Left lung (tissue), 10 donors: ENCODE measurements around the gene DPCD. TPM values are rescaled to one million over a fixed set of nuclear protein-coding genes. Genes with fewer than 3 reads are reported as not detected.

Source experiments
- ATAC-seq: fragments of 200-7000 bp; cut with Tn5 transposase; one replicate; pipeline ENCODE4 v1.9.1; 2020; ENCODE audit warnings: moderate library complexity
- DNase-seq, 4 donors: peaks; one replicate each; pipeline ENCODE4 v3.0.0-alpha.2; 2013 to 2020
- H3K27ac ChIP-seq, 2 donors: fragments of 200-600 bp; sonication (generic) in 1 of 2; one replicate each; pipeline versions ENCODE4 v1.5.0 to v1.8.0; 2020 to 2021
- H3K27me3 ChIP-seq, 2 donors: fragments of 200-600 bp; sonication (generic) in 1 of 2; one replicate each; pipeline versions ENCODE4 v1.5.0 to v1.8.0; 2020 to 2021
- H3K36me3 ChIP-seq, 2 donors: fragments of 200-600 bp; sonication (generic) in 1 of 2; one replicate each; pipeline versions ENCODE4 v1.5.0 to v1.8.0; 2020 to 2021
- H3K4me1 ChIP-seq, 2 donors: fragments of 200-600 bp; one replicate each; pipeline ENCODE4 v1.8.0; 2021
- H3K4me3 ChIP-seq, 2 donors: fragments of 200-600 bp; sonication (generic) in 1 of 2; one replicate each; pipeline versions ENCODE4 v1.5.0 to v1.8.0; 2020 to 2021; ENCODE audit warnings: mild to moderate bottlenecking in 1 of 2
- H3K9me3 ChIP-seq, 2 donors: fragments of 200-600 bp; sonication (generic) in 1 of 2; one replicate each; pipeline versions ENCODE4 v1.5.0 to v1.8.0; 2020 to 2021
- CTCF ChIP-seq, 2 donors: fragments of 200-600 bp; sonication (generic) in 1 of 2; IDR thresholded peaks; one replicate each; pipeline versions ENCODE4 v1.5.0 to v1.8.0; 2021; ENCODE audit warnings: antibody characterized with exemption in 2 of 2
- intact Hi-C, 2 donors: fragments of 100-400 bp; cut with DNase I; formaldehyde crosslinking; loops; one replicate each; pipeline versions ENCODE4 v1.11.2 to v1.14.2; 2022
- polyA plus RNA-seq, 6 donors: library from polyadenylated mRNA; unstranded; fragments of 120-200 nt; gene quantifications; one replicate each; pipeline ENCODE4 v1.2.1, GENCODE V29; 2013; ENCODE audit not compliant: insufficient read length in 6 of 6
- total RNA-seq, 2 donors: library from RNA; stranded (reverse); fragmentation: NEBNext Ultra II Directional; extraction: Animal tissue kit (Norgen Biotek cat#: 25700); gene quantifications; one replicate each; pipeline ENCODE4 v1.2.1, GENCODE V29; 2021
- donor health status: DM: no; HTN: yes; CAD: no.
- donor health status: DM: no; HTN: no; CAD: no.

The DPCD gene
- total and polyA plus RNA-seq, 8 donors = 13.5 to 36.1 (median 31.7) TPM

GRCh38 chr10:101564490-101564991 lies 23.6 kb upstream of the DPCD start:
- DNase-seq (no peak), ATAC-seq (no peak)
- no peak overlapping the region for H3K27ac ChIP-seq
- TF ChIP-seq CTCF (IDR thresholded peaks at IDR 0.05) = no peak
- no peaks in the 10 kb centered on the region for H3K36me3 ChIP-seq
- H3K4me1 ChIP-seq = peaks cover 2 to 9% of the 10 kb centered on the region in 2 donors
- H3K27me3 ChIP-seq = peaks cover 26 to 99% of the 10 kb centered on the region in 2 donors
- H3K9me3 ChIP-seq = no peaks in the 10 kb centered on the region
- H3K4me3 ChIP-seq = no peak overlapping the region
- intact Hi-C loops = no loop called here

DNA sequence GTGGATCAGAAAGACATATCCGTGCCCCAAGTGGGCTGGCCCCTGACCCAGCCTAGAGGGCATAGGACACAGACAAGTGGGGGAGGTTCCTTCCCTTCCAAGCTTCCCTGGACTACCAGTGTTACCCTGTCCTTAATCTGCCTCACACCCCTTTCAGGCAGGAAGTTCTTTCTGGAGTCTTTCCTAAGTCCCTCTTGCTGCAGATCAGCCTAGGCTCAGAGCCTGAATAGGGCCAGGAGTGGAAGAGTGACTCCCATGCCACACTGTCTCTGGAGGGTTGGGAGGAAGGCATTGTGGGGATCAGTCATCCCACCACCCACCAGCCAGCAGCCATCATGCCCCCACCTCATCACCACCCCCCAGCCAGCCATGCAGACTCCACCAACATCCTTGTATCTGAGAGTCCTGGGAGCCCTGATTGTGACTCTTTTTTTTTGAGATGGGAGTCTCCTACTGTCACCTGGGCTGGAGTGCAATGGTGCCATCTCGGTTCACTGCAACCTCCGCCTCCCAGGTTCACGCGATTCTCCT lies 22.7 kb upstream of the DPCD start:
- DNase-seq (no peak), ATAC-seq (no peak)
- Histone ChIP-seq H3K27me3 (peaks cover 31 to 98% of the 10 kb centered on the region in 2 donors), H3K4me1 (peaks cover 7 to 18% of the 10 kb centered on the region in 2 donors), H3K27ac (no peak overlapping the region), H3K36me3 (no peaks in the 10 kb centered on the region), H3K4me3 (no peak overlapping the region), H3K9me3 (no peaks in the 10 kb centered on the region)
- no peak for TF ChIP-seq CTCF (IDR thresholded peaks at IDR 0.05)
- intact Hi-C loops = loop anchor here in 1 of 2 donors (5.0 kb wide), 1 partner anchor 348 kb away; no protein-coding TSS in a partner anchor

GRCh38 chr10:101565936-101566332 lies 22.2 kb upstream of the DPCD start:
- no peaks in the 10 kb centered on the region for H3K9me3 ChIP-seq
- ATAC-seq = no peak
- H3K27ac ChIP-seq = no peak overlapping the region
- intact Hi-C loops = loop anchor here in 1 of 2 donors (5.0 kb wide), 1 partner anchor 349 kb away; no protein-coding TSS in a partner anchor
- peaks cover 31 to 98% of the 10 kb centered on the region in 2 donors for H3K27me3 ChIP-seq
- no peaks in the 10 kb centered on the region for H3K36me3 ChIP-seq
- H3K4me1 ChIP-seq = peaks cover 12 to 22% of the 10 kb centered on the region in 2 donors
- no peak overlapping the region for H3K4me3 ChIP-seq
- TF ChIP-seq CTCF (IDR thresholded peaks at IDR 0.05) = no peak
- no peak for DNase-seq

- Histone ChIP-seq H3K27ac (no peak overlapping the region), H3K36me3 (no peaks in the 10 kb centered on the region), H3K27me3 (peaks cover 31 to 94% of the 10 kb centered on the region in 2 donors), H3K4me1 (peaks cover 13 to 25% of the 10 kb centered on the region in 2 donors), H3K9me3 (no peaks in the 10 kb centered on the region), H3K4me3 (no peak overlapping the region)
- intact Hi-C loops = loop anchor here in 1 of 2 donors (5.0 kb wide), 1 partner anchor 349 kb away; no protein-coding TSS in a partner anchor
- DNase-seq (no peak), ATAC-seq (no peak)
- no peak for TF ChIP-seq CTCF (IDR thresholded peaks at IDR 0.05)
Measured at GRCh38 chr10:101566333-101567164, 21.6 kb upstream of the DPCD start.
